Activated naive CD4-positive, alpha-beta T cell treated with anti-CD3 and anti-CD28 coated beads for 36 hours (primary cell): Measurements from ENCODE around the gene PTPRK. TPM values are rescaled to one million over a fixed set of nuclear protein-coding genes. Genes with fewer than 3 reads are reported as not detected.

Source experiments
- CTCF ChIA-PET: fragments of 350-600 bp; sonication (Branson Sonifier 250); formaldehyde crosslinking; loops from one replicate; lab custom pipeline; 2021; ENCODE audit warnings: antibody characterized with exemption; lab: Charles Lee
- DNase-seq: peaks from one replicate; pipeline ENCODE4 v3.0.0-alpha.2; 2020
- H3K27ac Mint-ChIP-seq: one replicate; pipeline ENCODE4 v1.8.0; 2021; ENCODE audit warnings: mild to moderate bottlenecking, mixed read lengths
- H3K27me3 Mint-ChIP-seq: one replicate; pipeline ENCODE4 v1.8.0; 2021; ENCODE audit warnings: low read depth, mixed read lengths
- H3K36me3 Mint-ChIP-seq: one replicate; pipeline ENCODE4 v1.8.0; 2021; ENCODE audit warnings: low read depth, mixed read lengths
- H3K4me1 Mint-ChIP-seq: one replicate; pipeline ENCODE4 v1.8.0; 2021; ENCODE audit warnings: low read depth, mixed read lengths
- H3K4me3 Mint-ChIP-seq: one replicate; pipeline ENCODE4 v1.8.0; 2021; ENCODE audit warnings: mild to moderate bottlenecking, moderate library complexity, mixed read lengths
- H3K9me3 Mint-ChIP-seq: one replicate; pipeline ENCODE4 v1.8.0; 2021; ENCODE audit warnings: mixed read lengths
- intact Hi-C: fragments of 100-400 bp; cut with micrococcal nuclease; formaldehyde crosslinking; loops from one replicate; pipeline ENCODE4 v1.15.1; 2023
- total RNA-seq, 2 experiments: library from RNA; stranded (reverse); gene quantifications; one replicate each; pipeline ENCODE4 v1.2.3, GENCODE V29; 2021

The PTPRK gene
- total RNA-seq, 2 experiments from 2014 or later: 5.5 to 8.0 TPM

- Mint-ChIP-seq H3K4me3 (no peak overlapping the region), H3K36me3 (no peaks in the 10 kb centered on the region), H3K27me3 (no peaks in the 10 kb centered on the region), H3K27ac (no peak overlapping the region), H3K4me1 (no peaks in the 10 kb centered on the region), H3K9me3 (no peaks in the 10 kb centered on the region)
- DNase-seq: no peak
- intact Hi-C loops: no loop called here
- CTCF ChIA-PET: no interaction called here
These were observed 126.2 kb downstream of the PTPRK start for GRCh38 chr6:128394167-128394566.

DNA sequence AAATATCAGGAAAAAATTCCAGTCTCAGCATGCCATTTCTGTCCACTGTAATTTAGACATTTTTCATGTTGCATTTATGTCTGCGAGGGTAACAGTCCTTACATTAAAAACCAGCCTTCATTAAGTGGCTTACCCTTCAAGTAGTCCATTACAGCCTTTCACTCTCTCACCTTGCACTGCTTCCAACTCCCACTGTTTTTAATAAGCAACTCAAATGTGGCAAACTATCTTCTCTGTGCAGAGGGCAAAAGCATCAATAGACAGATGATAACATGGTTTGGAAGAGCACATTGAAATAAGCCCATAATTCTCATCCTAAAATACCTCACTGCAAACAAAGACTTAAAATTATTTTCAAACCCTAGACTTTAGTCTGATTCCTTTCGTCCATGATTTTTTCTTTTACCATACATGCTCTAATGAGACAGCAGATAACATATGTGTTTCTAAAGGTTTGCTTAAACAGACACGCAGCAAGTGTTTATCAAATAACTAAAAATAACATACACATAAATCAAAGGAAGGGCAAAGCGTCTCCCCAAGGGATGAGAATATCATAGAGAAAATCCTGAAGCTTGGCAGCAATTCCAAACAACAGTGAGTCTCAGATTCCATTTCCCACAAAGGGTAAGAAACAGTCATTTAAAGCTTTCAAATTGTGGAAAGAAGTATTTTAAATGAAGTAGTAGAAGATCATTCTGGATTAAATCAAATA is 130.4 kb downstream of the PTPRK start:
- Mint-ChIP-seq H3K4me1 (no peaks in the 10 kb centered on the region), H3K4me3 (no peak overlapping the region), H3K36me3 (no peaks in the 10 kb centered on the region), H3K27me3 (no peaks in the 10 kb centered on the region), H3K27ac (no peak overlapping the region), H3K9me3 (no peaks in the 10 kb centered on the region)
- DNase-seq: no peak
- intact Hi-C loops: no loop called here
- CTCF ChIA-PET: no interaction called here

GRCh38 chr6:128388380-128388779 is 132.0 kb downstream of the PTPRK start:
- no peak for DNase-seq
- intact Hi-C loops: no loop called here
- no peak overlapping the region for H3K4me3 Mint-ChIP-seq
- H3K36me3 Mint-ChIP-seq: no peaks in the 10 kb centered on the region
- no peaks in the 10 kb centered on the region for H3K4me1 Mint-ChIP-seq
- CTCF ChIA-PET: interaction anchor here (0.6 to 1.2 kb wide), 2 partner anchors 45 to 207 kb away, joined by 3 read pairs; no protein-coding TSS in a partner anchor
- no peaks in the 10 kb centered on the region for H3K9me3 Mint-ChIP-seq
- H3K27me3 Mint-ChIP-seq: no peaks in the 10 kb centered on the region
- no peak overlapping the region for H3K27ac Mint-ChIP-seq

GRCh38 chr6:128380891-128381290 is 139.5 kb downstream of the PTPRK start:
- intact Hi-C loops: no loop called here
- CTCF ChIA-PET: no interaction called here
- H3K9me3 Mint-ChIP-seq: peaks cover 10% of the 10 kb centered on the region
- H3K27me3 Mint-ChIP-seq: no peaks in the 10 kb centered on the region
- DNase-seq: no peak
- H3K4me3 Mint-ChIP-seq: no peak overlapping the region
- peaks cover 6% of the 10 kb centered on the region for H3K36me3 Mint-ChIP-seq
- H3K4me1 Mint-ChIP-seq: no peaks in the 10 kb centered on the region
- H3K27ac Mint-ChIP-seq: no peak overlapping the region

GRCh38 chr6:128379577-128379976 is 140.8 kb downstream of the PTPRK start:
- no peaks in the 10 kb centered on the region for H3K4me1 Mint-ChIP-seq
- H3K36me3 Mint-ChIP-seq: peaks cover 8% of the 10 kb centered on the region
- DNase-seq: no peak
- H3K27me3 Mint-ChIP-seq: no peaks in the 10 kb centered on the region
- intact Hi-C loops: no loop called here
- H3K9me3 Mint-ChIP-seq: peaks cover 19% of the 10 kb centered on the region
- no peak overlapping the region for H3K4me3 Mint-ChIP-seq
- CTCF ChIA-PET: no interaction called here
- H3K27ac Mint-ChIP-seq: no peak overlapping the region

DNA sequence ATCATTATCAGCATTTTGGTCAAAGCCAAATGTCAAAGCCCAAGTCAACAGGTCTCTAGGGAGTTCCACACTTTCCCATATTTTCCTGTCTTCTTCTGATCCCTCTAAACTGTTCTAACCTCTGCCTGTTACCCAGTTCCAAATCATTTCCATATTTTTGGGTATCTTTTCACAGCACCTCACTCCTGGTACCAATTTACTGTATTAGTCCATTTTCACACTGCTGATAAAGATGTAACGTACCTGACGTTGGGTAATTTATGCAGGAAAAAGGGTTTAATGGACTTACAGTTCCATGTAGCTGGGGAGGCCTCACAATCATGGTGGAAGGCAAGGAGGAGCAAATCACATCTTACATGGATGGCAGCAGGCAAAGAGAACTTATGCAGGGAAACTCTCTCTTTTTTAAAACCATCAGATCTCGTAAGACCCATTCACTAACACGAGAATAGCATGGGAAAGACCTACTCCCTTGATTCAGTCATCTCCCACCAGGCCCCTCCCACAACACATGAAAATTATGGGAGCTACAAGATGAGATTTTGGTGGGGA is 143.4 kb downstream of the PTPRK start:
- DNase-seq: no peak
- intact Hi-C loops: no loop called here
- Mint-ChIP-seq H3K4me1 (no peaks in the 10 kb centered on the region), H3K4me3 (no peak overlapping the region), H3K27me3 (no peaks in the 10 kb centered on the region), H3K36me3 (peaks cover 8% of the 10 kb centered on the region), H3K27ac (no peak overlapping the region), H3K9me3 (peaks cover 20% of the 10 kb centered on the region)
- CTCF ChIA-PET: no interaction called here

GRCh38 chr6:128371136-128371535 is 149.3 kb downstream of the PTPRK start:
- Mint-ChIP-seq H3K27ac (no peak overlapping the region), H3K36me3 (peaks cover 1% of the 10 kb centered on the region), H3K27me3 (no peaks in the 10 kb centered on the region), H3K9me3 (peaks cover 11% of the 10 kb centered on the region), H3K4me3 (no peak overlapping the region), H3K4me1 (no peaks in the 10 kb centered on the region)
- DNase-seq: no peak
- CTCF ChIA-PET: no interaction called here
- intact Hi-C loops: no loop called here

- CTCF ChIA-PET: interaction anchor here (0.6 to 1.0 kb wide), 2 partner anchors 79 to 905 kb away, joined by 3 to 4 read pairs; no protein-coding TSS in a partner anchor
- Mint-ChIP-seq H3K36me3 (no peaks in the 10 kb centered on the region), H3K4me3 (no peak overlapping the region), H3K4me1 (peaks cover 1% of the 10 kb centered on the region), H3K27ac (no peak overlapping the region), H3K9me3 (peaks cover 3% of the 10 kb centered on the region), H3K27me3 (no peaks in the 10 kb centered on the region)
- intact Hi-C loops: no loop called here
- DNase-seq: no peak
These were observed 150.3 kb downstream of the PTPRK start for GRCh38 chr6:128370072-128370471.

GRCh38 chr6:128368213-128368944 is 152.0 kb downstream of the PTPRK start:
- intact Hi-C loops: no loop called here
- Mint-ChIP-seq H3K27ac (no peak overlapping the region), H3K9me3 (no peaks in the 10 kb centered on the region), H3K4me3 (no peak overlapping the region), H3K4me1 (peaks cover 3% of the 10 kb centered on the region), H3K36me3 (no peaks in the 10 kb centered on the region), H3K27me3 (no peaks in the 10 kb centered on the region)
- DNase-seq: no peak
- CTCF ChIA-PET: interaction anchor here (0.6 kb wide), 1 partner anchor 210 kb away, joined by 7 read pairs; no protein-coding TSS in a partner anchor

DNA sequence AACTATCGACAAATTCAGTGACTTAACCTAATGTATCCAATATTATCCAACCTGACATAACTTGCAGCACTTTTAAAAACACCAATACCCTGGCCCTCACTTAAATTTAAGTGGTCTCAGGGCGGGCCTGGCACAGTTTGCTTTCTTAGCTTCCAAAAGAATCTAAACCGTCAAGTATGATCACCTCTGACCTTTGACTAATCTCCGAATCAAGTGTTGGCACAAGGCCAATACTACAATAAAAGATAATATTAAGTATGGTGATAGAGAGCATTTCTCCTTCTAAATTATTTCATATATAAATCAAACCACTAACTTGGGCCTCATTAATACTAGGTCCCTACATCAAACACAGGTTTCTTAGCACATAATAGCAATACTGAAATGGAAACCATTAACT is 153.0 kb downstream of the PTPRK start:
- Mint-ChIP-seq H3K27ac (no peak overlapping the region), H3K4me1 (peaks cover 3% of the 10 kb centered on the region), H3K27me3 (no peaks in the 10 kb centered on the region), H3K4me3 (no peak overlapping the region), H3K36me3 (no peaks in the 10 kb centered on the region), H3K9me3 (no peaks in the 10 kb centered on the region)
- no peak for DNase-seq
- CTCF ChIA-PET: no interaction called here
- intact Hi-C loops: no loop called here

DNA sequence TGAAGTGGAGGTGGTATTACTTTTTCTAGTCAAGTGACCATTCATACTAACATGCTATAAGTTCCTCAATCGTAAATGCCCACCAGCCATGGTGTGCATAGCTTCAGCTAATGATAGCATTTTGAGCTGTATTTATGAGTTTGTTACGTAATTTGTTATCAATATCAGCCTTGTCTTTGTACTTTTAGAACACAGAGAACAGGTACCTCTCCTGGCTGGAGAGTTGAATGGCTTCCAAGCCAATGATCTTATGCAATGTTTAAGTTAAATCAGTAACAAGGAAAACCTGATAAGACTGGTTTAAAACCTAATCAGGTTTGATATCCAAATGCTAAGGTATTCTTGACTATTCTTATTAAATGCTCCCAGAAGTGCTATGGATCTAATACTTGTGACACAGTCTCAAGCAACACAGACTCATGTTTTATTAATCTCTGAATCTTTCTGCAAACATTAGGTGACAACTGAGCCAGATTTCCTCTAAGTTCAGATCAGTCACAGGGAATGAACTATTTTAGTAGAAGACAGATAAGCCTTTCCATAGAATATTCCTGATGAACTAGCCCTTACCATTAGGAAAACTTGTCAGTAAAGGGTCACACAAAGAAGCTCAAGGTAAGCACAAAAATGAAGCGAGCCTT is 154.8 kb downstream of the PTPRK start:
- Mint-ChIP-seq H3K36me3 (no peaks in the 10 kb centered on the region), H3K4me3 (no peak overlapping the region), H3K27me3 (no peaks in the 10 kb centered on the region), H3K27ac (no peak overlapping the region), H3K9me3 (no peaks in the 10 kb centered on the region), H3K4me1 (peaks cover 3% of the 10 kb centered on the region)
- no peak for DNase-seq
- CTCF ChIA-PET: no interaction called here
- intact Hi-C loops: no loop called here

GRCh38 chr6:128364766-128365519 is 155.5 kb downstream of the PTPRK start:
- Mint-ChIP-seq H3K36me3 (no peaks in the 10 kb centered on the region), H3K9me3 (no peaks in the 10 kb centered on the region), H3K27ac (no peak overlapping the region), H3K27me3 (no peaks in the 10 kb centered on the region), H3K4me1 (peaks cover 3% of the 10 kb centered on the region), H3K4me3 (no peak overlapping the region)
- CTCF ChIA-PET: no interaction called here
- no peak for DNase-seq
- intact Hi-C loops: no loop called here
